Measurements from ENCODE around the gene IL22RA1. TPM values are rescaled to one million over a fixed set of nuclear protein-coding genes. Genes with fewer than 3 reads are reported as not detected.

Gene IL22RA1
- total RNA-seq, result 0.43 and 0.72 TPM in 2 replicates

GRCh38 chr1:24142546-24143534, at the start of gene IL22RA1:
TSS of gene IL22RA1 (minus strand) at chr1:24143140. CDS start at chr1:24143082, 58 bp downstream.

GRCh38 chr1:24186993-24187790, 44.3 kb upstream of the IL22RA1 start, which contains the start of gene IFNLR1:
TSS of gene IFNLR1 (minus strand) at chr1:24187289. CDS start at chr1:24187248, 41 bp downstream.

GRCh38 chr1:24111996-24112779, 30.8 kb downstream of the IL22RA1 start, which contains the start of gene MYOM3:
TSS of gene MYOM3 (minus strand) at chr1:24112135. CDS start at chr1:24108636, 3,499 bp downstream.

Other genes with a start within 250 kb of the IL22RA1 start
- gene CNR2, start 229.8 kb downstream of the IL22RA1 start, total RNA-seq, result not detected in 2 replicates
- gene PNRC2, start 183.3 kb downstream of the IL22RA1 start, total RNA-seq, result 112 and 130 TPM in 2 replicates
- 33.7 and 40.3 TPM in 2 replicates for gene SRSF10, start 162.8 kb downstream of the IL22RA1 start, total RNA-seq
- 0.21 and 1.4 TPM in 2 replicates for gene MYOM3, start 31.0 kb downstream of the IL22RA1 start, total RNA-seq
- 7.5 and 13.0 TPM in 2 replicates for gene IFNLR1, start 44.1 kb upstream of the IL22RA1 start, total RNA-seq
- gene GRHL3, start 176.2 kb upstream of the IL22RA1 start, total RNA-seq, result 29.0 and 34.9 TPM in 2 replicates

Data from tracheal epithelial cell (primary cell).